K562 (cell line): Measurements from ENCODE around the gene ZBTB16.

Source experiments
- EP300 ChIP-seq: IDR thresholded peaks from 2 replicates; pipeline ENCODE4 v1.6.1; 2012; ENCODE audit warnings: low read length, improper control_type of control experiment
- ETV6 ChIP-seq, 3 experiments: fragments of 150-350 bp in 1 of 3; sonication (generic) in 1 of 3; formaldehyde crosslinking in 1 of 3; IDR thresholded peaks; 2 replicates each; pipeline versions ENCODE4 v1.6.1 to v1.8.0; 2014 to 2022; ENCODE audit warnings: borderline replicate concordance in 2 of 3, low read depth in 2 of 3, antibody characterized with exemption in 1 of 3, low read length in 1 of 3, mild to moderate bottlenecking in 1 of 3, missing genetic modification reagents in 1 of 3
- FOXK2 ChIP-seq, 2 experiments: fragments of 450-650 bp; IDR thresholded peaks in 1 of 2; conservative IDR thresholded peaks in 1 of 2; 2 replicates each; pipeline ENCODE4 v1.6.1; 2016; ENCODE audit warnings: low read depth in 2 of 2, mild to moderate bottlenecking in 1 of 2
- KLF13 ChIP-seq: fragments of 450-650 bp; IDR thresholded peaks from 2 replicates; pipeline ENCODE4 v1.6.1; 2016; ENCODE audit warnings: missing genetic modification characterization, low read depth, mild to moderate bottlenecking, missing compliant biosample characterization, moderate library complexity, borderline replicate concordance
- POLR2AphosphoS5 ChIP-seq: IDR thresholded peaks from 2 replicates; pipeline ENCODE4 v1.6.1; 2011; ENCODE audit warnings: mild to moderate bottlenecking, low read depth, low read length, moderate library complexity; ENCODE audit not compliant: control insufficient read depth, insufficient read depth
- SMARCC2 ChIP-seq: fragments of 450-650 bp; IDR thresholded peaks from 2 replicates; pipeline ENCODE4 v1.6.1; 2017; ENCODE audit warnings: antibody characterized with exemption, moderate library complexity, mild to moderate bottlenecking, low read depth
- SMC3 ChIP-seq: conservative IDR thresholded peaks from 2 replicates; pipeline ENCODE4 v1.6.1; 2011; ENCODE audit warnings: low read depth, low read length, improper control_type of control experiment; ENCODE audit not compliant: insufficient read depth
- SP2 ChIP-seq: IDR thresholded peaks from 2 replicates; pipeline ENCODE4 v1.6.1; 2011; ENCODE audit warnings: mild to moderate bottlenecking, low read depth, low read length, moderate library complexity; ENCODE audit not compliant: poor library complexity, severe bottlenecking; ENCODE audit errors: extremely low read depth
- SRSF3 ChIP-seq: fragments of 200-400 bp; formaldehyde crosslinking; IDR thresholded peaks from 2 replicates; pipeline ENCODE4 v1.6.1; 2016; ENCODE audit warnings: mild to moderate bottlenecking, low read length, moderate library complexity; ENCODE audit not compliant: insufficient read depth
- ZNF274 ChIP-seq: IDR thresholded peaks from 2 replicates; pipeline ENCODE4 v1.6.1; 2011; ENCODE audit warnings: low read depth, mild to moderate bottlenecking, low read length, moderate library complexity, borderline replicate concordance
- TF ChIP-seq, protein P1 (sequence below), 3 experiments: IDR thresholded peaks in 2 of 3; conservative IDR thresholded peaks in 1 of 3; 2 replicates each; pipeline ENCODE4 v1.5.1; 2011 to 2012; ENCODE audit warnings: low read length in 3 of 3, mild to moderate bottlenecking in 3 of 3, control low read depth in 2 of 3, improper control_type of control experiment in 1 of 3, inconsistent platforms in 1 of 3, low read depth in 1 of 3, mixed read lengths in 1 of 3, moderate library complexity in 1 of 3; ENCODE audit not compliant: insufficient read depth in 2 of 3
- TF ChIP-seq, protein P2 (sequence below): fragments of 250-450 bp; sonication (Bioruptor Pico); IDR thresholded peaks from 2 replicates; pipeline ENCODE4 v1.4.0; 2020; ENCODE audit warnings: mild to moderate bottlenecking, moderate library complexity
- TF ChIP-seq, protein P3 (sequence below): sonication (generic); formaldehyde crosslinking; IDR thresholded peaks from 2 replicates; pipeline ENCODE4 v1.8.1; 2023; ENCODE audit warnings: mild to moderate bottlenecking, missing genetic modification reagents

DNA sequence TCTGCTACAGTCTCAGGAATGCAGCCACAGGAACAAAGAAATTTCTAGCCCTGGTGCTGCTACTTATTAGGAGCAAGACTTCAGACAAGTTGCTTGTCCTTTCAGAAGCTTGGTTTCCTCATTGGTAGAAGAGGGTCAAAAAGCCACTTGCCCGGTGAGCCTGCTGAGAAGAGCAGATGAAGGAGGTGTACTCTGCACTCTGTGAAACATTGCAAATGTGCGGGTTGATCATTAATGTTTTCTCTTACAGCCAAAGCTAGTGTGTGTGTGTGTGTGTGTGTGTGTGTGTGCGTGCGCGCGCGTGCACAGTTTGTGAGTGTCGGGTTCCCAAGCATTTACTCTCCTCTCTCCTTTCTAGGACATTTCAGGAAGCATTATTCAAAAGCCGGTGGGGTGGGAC is 150.4 kb downstream of the ZBTB16 start:
- TF ChIP-seq, protein P1, sequence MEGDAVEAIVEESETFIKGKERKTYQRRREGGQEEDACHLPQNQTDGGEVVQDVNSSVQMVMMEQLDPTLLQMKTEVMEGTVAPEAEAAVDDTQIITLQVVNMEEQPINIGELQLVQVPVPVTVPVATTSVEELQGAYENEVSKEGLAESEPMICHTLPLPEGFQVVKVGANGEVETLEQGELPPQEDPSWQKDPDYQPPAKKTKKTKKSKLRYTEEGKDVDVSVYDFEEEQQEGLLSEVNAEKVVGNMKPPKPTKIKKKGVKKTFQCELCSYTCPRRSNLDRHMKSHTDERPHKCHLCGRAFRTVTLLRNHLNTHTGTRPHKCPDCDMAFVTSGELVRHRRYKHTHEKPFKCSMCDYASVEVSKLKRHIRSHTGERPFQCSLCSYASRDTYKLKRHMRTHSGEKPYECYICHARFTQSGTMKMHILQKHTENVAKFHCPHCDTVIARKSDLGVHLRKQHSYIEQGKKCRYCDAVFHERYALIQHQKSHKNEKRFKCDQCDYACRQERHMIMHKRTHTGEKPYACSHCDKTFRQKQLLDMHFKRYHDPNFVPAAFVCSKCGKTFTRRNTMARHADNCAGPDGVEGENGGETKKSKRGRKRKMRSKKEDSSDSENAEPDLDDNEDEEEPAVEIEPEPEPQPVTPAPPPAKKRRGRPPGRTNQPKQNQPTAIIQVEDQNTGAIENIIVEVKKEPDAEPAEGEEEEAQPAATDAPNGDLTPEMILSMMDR (IDR thresholded peaks at IDR 0.05 in 2 of 3, conservative IDR thresholded peaks at IDR 0.05 in 1 of 3; ENCODE audit: insufficient read depth in 2 of 3, low read depth in 1 of 3, low read length in 3 of 3) = no peak
- TF ChIP-seq, protein P2, sequence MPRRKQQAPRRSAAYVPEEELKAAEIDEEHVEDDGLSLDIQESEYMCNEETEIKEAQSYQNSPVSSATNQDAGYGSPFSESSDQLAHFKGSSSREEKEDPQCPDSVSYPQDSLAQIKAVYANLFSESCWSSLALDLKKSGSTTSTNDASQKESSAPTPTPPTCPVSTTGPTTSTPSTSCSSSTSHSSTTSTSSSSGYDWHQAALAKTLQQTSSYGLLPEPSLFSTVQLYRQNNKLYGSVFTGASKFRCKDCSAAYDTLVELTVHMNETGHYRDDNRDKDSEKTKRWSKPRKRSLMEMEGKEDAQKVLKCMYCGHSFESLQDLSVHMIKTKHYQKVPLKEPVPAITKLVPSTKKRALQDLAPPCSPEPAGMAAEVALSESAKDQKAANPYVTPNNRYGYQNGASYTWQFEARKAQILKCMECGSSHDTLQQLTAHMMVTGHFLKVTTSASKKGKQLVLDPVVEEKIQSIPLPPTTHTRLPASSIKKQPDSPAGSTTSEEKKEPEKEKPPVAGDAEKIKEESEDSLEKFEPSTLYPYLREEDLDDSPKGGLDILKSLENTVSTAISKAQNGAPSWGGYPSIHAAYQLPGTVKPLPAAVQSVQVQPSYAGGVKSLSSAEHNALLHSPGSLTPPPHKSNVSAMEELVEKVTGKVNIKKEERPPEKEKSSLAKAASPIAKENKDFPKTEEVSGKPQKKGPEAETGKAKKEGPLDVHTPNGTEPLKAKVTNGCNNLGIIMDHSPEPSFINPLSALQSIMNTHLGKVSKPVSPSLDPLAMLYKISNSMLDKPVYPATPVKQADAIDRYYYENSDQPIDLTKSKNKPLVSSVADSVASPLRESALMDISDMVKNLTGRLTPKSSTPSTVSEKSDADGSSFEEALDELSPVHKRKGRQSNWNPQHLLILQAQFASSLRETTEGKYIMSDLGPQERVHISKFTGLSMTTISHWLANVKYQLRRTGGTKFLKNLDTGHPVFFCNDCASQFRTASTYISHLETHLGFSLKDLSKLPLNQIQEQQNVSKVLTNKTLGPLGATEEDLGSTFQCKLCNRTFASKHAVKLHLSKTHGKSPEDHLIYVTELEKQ = no peak
- TF ChIP-seq KLF13 (tag) (no peak), SRSF3 (no peak), POLR2AphosphoS5 (no peak), SMARCC2 (no peak), FOXK2 (conservative IDR thresholded peaks at IDR 0.05 in 1 of 2, IDR thresholded peaks at IDR 0.05 in 1 of 2; ENCODE audit: low read depth in 2 of 2) (no peak), SP2 (no peak), ETV6 (IDR thresholded peaks at IDR 0.05; ENCODE audit: borderline replicate concordance in 1 of 2, low read depth in 2 of 2, low read length in 1 of 2) (no peak), ETV6 (CRISPR knock-in tag; IDR thresholded peaks at IDR 0.05; ENCODE audit: borderline replicate concordance) (no peak), EP300 (no peak), ZNF274 (no peak), SMC3 (no peak)
- TF ChIP-seq, protein P3, sequence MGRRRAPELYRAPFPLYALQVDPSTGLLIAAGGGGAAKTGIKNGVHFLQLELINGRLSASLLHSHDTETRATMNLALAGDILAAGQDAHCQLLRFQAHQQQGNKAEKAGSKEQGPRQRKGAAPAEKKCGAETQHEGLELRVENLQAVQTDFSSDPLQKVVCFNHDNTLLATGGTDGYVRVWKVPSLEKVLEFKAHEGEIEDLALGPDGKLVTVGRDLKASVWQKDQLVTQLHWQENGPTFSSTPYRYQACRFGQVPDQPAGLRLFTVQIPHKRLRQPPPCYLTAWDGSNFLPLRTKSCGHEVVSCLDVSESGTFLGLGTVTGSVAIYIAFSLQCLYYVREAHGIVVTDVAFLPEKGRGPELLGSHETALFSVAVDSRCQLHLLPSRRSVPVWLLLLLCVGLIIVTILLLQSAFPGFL (CRISPR knock-in tag) = no peak
